ENCODE data around the gene KCNMA1. TPM values are rescaled to one million over a fixed set of nuclear protein-coding genes. Genes with fewer than 3 reads are reported as not detected.

KCNMA1 gene
- total and polyA plus RNA-seq, 2 donors from 2014 or later: 4.2 to 8.9 TPM

DNA sequence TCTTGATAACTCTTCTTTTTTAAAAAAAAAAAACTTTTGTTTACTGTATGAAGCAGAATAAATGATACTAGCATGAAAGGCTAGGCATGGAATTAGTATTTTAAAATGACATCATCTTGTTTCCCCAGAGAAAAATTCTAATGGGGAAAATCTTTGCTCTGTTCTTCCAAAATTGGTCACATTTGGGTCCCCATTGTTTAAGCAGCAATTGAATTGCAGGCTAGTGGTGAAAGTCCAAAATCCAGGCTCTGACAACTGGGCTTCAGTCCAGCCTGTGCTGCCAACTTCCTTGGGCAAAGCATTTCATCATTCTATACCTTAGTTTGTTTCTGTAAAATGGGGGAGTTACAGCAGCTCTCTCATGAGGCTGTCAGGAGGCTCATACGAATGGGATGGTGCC is 726.4 kb downstream of the KCNMA1 start:
- no peak overlapping the region for H3K27ac ChIP-seq (ENCODE audit: low read depth in 2 of 2, low read length in 2 of 2)
- H3K4me1 ChIP-seq (ENCODE audit: control insufficient read depth in 2 of 3, insufficient read depth in 2 of 3, low read depth in 1 of 3, low read length in 3 of 3): no peaks in the 10 kb centered on the region
- no peak for FAIRE-seq
- no peak overlapping the region for H3K4me3 ChIP-seq (ENCODE audit: low read length in 3 of 3)
- TF ChIP-seq, protein P1, sequence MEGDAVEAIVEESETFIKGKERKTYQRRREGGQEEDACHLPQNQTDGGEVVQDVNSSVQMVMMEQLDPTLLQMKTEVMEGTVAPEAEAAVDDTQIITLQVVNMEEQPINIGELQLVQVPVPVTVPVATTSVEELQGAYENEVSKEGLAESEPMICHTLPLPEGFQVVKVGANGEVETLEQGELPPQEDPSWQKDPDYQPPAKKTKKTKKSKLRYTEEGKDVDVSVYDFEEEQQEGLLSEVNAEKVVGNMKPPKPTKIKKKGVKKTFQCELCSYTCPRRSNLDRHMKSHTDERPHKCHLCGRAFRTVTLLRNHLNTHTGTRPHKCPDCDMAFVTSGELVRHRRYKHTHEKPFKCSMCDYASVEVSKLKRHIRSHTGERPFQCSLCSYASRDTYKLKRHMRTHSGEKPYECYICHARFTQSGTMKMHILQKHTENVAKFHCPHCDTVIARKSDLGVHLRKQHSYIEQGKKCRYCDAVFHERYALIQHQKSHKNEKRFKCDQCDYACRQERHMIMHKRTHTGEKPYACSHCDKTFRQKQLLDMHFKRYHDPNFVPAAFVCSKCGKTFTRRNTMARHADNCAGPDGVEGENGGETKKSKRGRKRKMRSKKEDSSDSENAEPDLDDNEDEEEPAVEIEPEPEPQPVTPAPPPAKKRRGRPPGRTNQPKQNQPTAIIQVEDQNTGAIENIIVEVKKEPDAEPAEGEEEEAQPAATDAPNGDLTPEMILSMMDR (IDR thresholded peaks at IDR 0.05; ENCODE audit: borderline replicate concordance, extremely low read depth, insufficient read depth): no peak
- H3K9me3 ChIP-seq (ENCODE audit: control insufficient read depth in 2 of 3, insufficient read depth in 1 of 3, low read length in 3 of 3): no peaks in the 10 kb centered on the region
- no peaks in the 10 kb centered on the region for H3K36me3 ChIP-seq (ENCODE audit: control insufficient read depth in 2 of 3, insufficient read depth in 3 of 3, low read length in 3 of 3)
- DNase-seq: no peak
- no peak overlapping the region for H3K9ac ChIP-seq (ENCODE audit: low read length in 3 of 3)
- intact Hi-C loops (cut with DNase I): no loop called here
- no peaks in the 10 kb centered on the region for H3K27me3 ChIP-seq (ENCODE audit: control insufficient read depth, insufficient read depth, low read length)

DNA sequence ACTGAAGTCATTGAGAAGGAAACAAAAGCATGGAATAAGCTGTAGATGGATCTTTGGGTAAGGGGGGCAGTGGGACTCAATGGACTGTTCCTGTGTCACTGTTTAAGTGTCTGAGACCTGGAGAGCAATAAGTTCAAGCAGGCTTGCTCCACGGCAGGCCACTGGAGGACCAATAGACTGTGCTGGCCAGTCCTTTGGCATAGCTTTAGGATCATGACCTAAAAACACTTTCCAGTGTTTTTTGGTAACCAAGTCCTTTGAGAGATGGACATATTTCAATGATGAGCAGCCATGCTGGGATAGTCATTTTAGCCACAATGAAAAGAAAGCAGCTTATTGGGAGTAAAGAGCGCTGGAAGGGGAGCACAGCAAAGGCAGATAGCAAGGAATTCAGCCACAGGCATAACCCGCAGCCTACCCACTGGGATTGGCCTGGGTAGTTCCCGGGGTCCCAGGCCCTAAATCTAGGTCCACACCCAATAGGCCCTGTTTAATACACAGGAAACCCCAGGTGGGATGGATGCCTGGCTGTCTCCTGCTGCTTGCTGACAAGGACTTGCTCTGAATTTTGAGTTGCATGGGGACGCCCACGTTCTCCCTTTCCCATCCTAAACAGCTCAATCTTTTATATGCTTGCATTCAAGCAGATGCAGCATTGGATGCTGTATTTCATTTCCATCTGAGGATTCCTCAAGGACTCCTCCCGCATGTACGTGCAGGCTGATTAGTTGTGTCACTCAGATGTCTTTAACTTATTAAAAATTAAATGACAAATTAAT is 727.2 kb downstream of the KCNMA1 start:
- Histone ChIP-seq H3K9me3 (ENCODE audit: control insufficient read depth in 2 of 3, insufficient read depth in 1 of 3, low read length in 3 of 3) (no peaks in the 10 kb centered on the region), H3K27ac (ENCODE audit: low read depth in 2 of 2, low read length in 2 of 2) (no peak overlapping the region), H3K4me1 (ENCODE audit: control insufficient read depth in 2 of 3, insufficient read depth in 2 of 3, low read depth in 1 of 3, low read length in 3 of 3) (no peaks in the 10 kb centered on the region), H3K4me3 (ENCODE audit: low read length in 3 of 3) (no peak overlapping the region), H3K36me3 (ENCODE audit: control insufficient read depth in 2 of 3, insufficient read depth in 3 of 3, low read length in 3 of 3) (no peaks in the 10 kb centered on the region), H3K9ac (ENCODE audit: low read length in 3 of 3) (no peak overlapping the region), H3K27me3 (ENCODE audit: control insufficient read depth, insufficient read depth, low read length) (no peaks in the 10 kb centered on the region)
- TF ChIP-seq, protein P1 (IDR thresholded peaks at IDR 0.05; ENCODE audit: borderline replicate concordance, extremely low read depth, insufficient read depth): no peak
- no peak for FAIRE-seq
- DNase-seq: no peak
- intact Hi-C loops (cut with DNase I): no loop called here

DNA sequence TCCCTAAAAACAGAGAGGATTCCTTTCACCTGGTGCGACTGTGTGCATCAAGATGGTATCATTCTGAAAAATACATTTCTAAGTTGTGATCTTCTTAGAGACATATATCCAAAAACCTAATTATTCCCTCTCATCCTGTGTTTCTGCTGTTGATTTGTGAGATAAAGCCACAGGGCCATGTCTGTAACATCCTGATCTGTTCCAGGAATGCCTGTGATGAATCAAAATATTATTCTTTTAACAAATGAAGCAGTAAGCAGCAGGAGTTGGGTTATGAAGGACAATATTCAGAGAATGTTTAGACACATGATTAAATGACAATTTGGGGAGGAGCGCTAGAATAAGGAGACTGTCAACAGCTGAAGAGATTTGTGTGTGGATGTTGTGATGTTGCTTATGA is 731.4 kb downstream of the KCNMA1 start:
- DNase-seq: no peak
- intact Hi-C loops (cut with DNase I): no loop called here
- no peak for FAIRE-seq
- no peak overlapping the region for H3K4me3 ChIP-seq (ENCODE audit: low read length in 3 of 3)
- H3K9me3 ChIP-seq (ENCODE audit: control insufficient read depth in 2 of 3, insufficient read depth in 1 of 3, low read length in 3 of 3): no peaks in the 10 kb centered on the region
- no peak overlapping the region for H3K9ac ChIP-seq (ENCODE audit: low read length in 3 of 3)
- no peaks in the 10 kb centered on the region for H3K27me3 ChIP-seq (ENCODE audit: control insufficient read depth, insufficient read depth, low read length)
- TF ChIP-seq, protein P1 (IDR thresholded peaks at IDR 0.05; ENCODE audit: borderline replicate concordance, extremely low read depth, insufficient read depth): no peak
- H3K36me3 ChIP-seq (ENCODE audit: control insufficient read depth in 2 of 3, insufficient read depth in 3 of 3, low read length in 3 of 3): no peaks in the 10 kb centered on the region
- H3K4me1 ChIP-seq (ENCODE audit: control insufficient read depth in 2 of 3, insufficient read depth in 2 of 3, low read depth in 1 of 3, low read length in 3 of 3): no peaks in the 10 kb centered on the region
- H3K27ac ChIP-seq (ENCODE audit: low read depth in 2 of 2, low read length in 2 of 2): no peak overlapping the region

Data from kidney (tissue), 14 donors.